SIG-M5 (cell line): ENCODE measurements around the gene SERPINH1.

ENCODE experiments used
- DNase-seq: peaks from one replicate; lab custom pipeline; 2025; lab: John Stamatoyannopoulos, UW

Gene SERPINH1

DNA sequence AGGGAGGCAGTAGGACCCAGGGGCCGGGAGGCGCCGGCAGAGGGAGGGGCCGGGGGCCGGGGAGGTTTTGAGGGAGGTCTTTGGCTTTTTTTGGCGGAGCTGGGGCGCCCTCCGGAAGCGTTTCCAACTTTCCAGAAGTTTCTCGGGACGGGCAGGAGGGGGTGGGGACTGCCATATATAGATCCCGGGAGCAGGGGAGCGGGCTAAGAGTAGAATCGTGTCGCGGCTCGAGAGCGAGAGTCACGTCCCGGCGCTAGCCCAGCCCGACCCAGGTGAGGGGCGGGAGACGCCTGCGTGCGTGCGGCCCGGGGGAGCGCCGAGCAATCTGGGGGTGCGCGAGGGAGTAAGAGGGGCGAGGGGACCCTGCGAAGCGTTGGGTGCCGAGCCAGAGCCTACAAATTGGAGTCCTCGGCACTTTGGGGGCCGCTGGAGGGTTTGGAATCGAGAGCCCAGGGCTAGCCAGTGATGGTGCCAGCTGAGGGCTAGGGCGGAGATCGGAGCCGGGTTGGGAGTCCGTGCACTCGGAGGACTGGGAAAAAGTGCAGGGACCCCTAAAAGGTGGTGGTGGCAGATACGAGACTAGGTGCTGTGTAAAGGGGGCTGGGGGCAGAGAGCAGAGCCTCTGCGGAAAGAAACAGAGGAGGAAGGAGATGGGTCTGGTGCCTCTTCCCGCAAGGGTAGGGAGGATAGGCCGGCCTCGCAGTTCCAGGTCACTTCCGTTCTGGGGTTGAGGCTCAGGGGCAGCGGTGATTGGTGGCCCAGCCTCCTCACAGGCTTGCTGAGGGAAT lies at the start of gene SERPINH1:
TSS of gene SERPINH1 (plus strand) at position 206 of the 788 bp plus-strand sequence. CDS start 4,097 bp downstream, outside the sequence.
- peak; percentile 26 for DNase-seq

DNA sequence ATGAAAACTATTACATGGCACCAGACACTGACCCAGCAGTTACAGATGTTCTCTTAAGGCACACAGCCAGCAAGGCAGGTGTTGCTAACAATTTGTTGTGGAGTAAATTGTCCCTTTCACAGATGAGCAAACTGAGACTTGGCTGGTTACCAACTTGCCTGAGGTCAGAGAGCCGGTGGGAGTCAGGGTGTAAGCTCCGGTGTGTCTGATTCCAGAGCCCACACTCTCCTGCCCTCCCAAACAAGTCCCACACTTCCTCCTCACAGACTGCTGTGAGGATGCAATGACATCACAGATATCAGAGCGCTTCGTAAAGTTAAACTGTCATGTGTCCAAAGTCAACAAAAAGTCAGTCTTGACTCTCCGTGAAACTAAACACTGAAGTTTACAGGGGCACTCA lies 48.8 kb upstream of the SERPINH1 start:
- no peak for DNase-seq

DNA sequence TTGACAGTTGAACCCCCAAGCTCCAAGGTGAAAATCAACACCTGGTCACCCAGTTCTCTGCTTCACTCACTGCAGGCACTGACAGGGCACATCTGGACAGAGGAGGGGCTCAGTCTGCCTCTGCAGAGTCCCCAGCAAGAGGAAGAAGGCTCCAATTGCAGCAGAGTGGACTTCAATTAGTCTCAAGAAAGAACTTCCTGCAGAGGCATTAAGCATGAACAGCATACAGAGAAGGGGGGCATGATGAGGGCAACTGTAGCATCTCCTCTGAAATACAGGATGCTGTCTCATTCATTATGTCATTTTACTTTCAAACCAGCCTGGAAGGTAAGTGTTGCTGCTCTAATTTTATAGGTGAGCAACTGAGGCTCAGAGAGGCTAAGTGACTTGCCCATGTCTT lies 47.5 kb upstream of the SERPINH1 start:
- no peak for DNase-seq

DNA sequence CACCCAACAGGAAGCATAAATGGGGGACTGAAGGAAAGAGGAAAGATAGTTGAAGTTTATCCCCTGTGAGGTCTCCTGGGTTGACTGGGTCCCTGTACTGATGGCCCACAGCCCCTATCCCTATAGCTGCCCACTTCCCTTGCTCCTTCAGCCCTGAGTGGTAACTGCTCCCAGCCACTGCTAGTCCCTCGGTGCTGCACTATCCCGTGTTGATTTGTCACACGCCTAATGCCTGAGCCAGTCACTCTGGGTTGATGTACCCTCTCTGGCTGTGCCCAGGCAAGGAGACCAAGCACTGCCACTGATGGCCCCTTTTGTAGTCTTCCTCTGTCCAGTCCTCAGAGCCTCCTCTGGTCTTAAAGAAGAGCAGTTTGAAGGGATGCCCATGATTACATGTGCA lies 45.9 kb upstream of the SERPINH1 start:
- no peak for DNase-seq

DNA sequence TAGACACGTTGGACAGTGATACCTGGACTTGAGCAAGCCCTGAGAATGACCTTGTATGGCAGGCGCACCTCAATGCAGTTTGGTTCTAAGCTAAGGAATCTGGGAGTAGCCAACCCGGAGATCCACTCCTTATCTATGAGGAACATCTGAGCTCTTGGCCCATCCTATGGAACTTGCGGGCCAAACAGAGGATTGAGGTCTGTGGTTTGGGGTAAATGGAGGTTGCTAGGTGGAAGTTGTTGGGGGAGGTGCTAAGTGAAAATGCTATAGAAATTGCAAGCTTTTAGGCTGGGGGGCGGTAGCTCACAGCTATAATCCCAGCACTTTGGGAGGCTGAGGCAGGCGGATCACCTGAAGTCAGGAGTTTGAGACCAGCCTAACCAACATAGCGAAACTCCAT lies 45.2 kb upstream of the SERPINH1 start:
- no peak for DNase-seq

DNA sequence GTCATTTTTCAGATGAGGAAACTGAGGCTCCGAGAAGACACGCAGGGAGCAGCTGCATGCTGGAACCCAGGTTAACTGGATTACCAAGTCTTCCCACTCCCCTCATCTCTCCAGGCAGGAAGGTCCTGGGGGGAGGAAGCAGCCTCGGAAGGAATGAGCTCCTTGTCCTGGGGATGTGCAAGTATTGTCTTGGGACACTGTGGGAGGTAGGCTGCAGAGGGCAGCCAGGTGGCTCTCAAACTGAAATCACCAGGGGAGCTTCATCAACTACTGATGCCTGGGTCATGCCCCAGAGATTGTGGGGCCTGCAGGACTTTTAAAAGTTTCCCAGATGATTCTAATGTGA lies 43.9 kb upstream of the SERPINH1 start:
- DNase-seq, result no peak

DNA sequence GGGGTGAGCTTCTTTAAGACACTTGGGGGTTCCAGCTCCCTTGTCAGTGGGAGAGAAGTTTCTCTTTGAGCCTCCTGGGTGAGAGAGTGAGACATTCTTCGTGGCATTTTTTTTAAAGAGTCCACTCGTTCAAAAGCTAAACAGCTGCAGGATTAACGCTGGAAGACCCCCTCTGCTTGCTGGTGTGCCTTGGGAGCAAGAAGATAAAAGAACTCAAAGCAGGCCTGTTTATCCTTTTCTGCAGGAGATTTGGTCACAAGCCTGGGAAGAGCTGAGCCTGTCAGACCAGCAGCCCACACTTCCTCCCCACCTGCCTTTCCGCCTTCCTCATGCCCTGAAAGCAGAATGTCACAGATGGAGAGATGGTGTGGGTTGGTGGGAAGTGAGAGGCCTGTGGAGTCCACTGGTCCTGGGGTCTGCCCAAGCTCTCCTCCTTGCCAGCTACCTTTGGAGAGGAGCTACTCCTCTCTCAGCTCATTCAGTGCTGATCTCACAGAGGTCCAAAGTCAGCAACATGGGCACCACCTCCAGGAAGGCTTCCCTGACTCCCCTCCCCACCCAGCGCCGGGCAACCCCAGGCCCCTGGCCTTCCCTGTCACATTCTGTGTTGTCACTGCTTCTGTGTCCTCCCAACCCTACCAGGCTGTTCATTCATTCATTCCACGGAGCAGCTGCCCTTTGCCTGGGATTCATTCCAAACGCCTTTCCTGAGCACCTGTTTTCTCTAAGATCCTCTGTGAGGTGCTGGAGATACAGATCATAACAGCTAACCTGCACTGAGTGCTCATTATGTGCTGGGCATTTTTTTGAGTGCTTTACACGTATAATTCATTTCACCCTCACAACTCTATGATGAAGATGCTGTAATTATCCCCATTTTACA lies 43.0 kb upstream of the SERPINH1 start:
- no peak for DNase-seq

DNA sequence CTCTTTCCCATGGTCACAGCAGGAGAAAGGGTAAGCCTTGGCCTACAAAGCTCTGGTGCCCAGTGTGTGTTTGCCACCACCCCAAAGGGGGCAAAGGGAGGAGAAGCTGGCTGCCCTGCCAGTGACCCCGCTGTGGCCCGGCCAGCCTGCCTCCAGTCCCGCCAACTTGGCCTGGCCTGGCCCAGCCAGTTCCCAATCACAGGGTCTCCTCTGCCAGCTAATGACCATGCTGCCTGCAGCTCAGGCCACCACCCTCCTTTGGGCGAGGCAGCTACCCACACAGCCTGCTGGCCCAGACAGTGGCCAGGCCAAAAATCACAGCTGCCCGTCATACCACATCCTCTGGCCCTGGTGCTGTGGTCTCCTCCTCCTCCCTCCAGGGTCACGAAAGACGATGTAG lies 41.4 kb upstream of the SERPINH1 start:
- DNase-seq, result no peak

DNA sequence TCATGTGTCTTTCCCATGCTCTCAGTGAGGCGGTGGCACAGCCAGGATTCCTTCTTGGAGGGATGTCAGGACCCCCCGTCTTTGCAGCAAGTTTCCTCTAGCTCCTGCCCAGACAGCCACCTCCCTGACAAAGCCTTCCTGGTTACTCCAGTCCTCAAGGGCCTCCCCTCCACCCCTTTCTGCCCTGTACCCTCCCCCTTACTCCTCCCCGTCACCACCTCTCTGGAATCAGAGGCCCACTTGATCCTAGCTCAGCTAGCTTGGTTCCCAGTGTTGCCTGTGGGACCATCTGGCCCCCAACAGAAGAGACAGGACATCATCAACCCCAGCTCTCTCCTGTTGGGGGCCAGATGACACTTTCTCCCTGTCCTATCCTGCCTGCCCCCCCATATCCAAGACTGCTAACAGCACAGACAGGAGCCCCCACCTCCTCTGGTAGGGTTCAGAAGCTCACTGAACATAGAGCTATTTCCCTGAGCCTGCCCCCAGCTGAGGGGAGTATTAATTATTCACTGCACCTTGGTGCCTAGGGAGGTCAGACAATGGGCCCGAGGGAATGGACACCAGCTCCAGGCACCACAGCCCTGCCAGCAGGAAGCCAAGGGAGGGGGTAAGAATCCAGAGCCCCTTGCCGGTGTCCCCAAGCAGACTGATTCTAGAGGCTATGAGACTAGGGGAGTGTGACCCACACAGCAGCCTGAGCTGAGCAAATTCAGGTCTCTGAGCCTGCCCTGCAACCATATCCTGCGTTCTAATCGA lies 39.6 kb upstream of the SERPINH1 start:
- DNase-seq, result no peak

DNA sequence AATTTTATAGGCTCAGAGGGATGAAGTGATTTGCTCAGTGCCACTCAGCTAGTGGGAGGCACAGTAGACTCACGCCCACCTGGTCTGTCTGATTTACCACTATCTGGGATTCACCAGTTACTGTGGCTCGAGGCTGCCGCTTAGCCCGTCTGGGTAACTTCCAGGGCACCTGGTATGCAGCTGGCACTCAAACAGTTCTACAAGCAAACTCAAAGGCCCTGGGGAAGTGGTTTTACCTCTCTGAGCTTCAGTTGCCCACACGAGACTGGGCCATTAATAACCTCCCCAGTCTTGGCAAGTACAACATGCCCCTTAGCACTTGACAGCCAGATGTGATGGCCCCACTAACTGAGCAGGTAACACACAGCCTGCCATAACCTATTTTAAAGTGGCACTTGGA lies 38.9 kb upstream of the SERPINH1 start:
- no peak for DNase-seq

DNA sequence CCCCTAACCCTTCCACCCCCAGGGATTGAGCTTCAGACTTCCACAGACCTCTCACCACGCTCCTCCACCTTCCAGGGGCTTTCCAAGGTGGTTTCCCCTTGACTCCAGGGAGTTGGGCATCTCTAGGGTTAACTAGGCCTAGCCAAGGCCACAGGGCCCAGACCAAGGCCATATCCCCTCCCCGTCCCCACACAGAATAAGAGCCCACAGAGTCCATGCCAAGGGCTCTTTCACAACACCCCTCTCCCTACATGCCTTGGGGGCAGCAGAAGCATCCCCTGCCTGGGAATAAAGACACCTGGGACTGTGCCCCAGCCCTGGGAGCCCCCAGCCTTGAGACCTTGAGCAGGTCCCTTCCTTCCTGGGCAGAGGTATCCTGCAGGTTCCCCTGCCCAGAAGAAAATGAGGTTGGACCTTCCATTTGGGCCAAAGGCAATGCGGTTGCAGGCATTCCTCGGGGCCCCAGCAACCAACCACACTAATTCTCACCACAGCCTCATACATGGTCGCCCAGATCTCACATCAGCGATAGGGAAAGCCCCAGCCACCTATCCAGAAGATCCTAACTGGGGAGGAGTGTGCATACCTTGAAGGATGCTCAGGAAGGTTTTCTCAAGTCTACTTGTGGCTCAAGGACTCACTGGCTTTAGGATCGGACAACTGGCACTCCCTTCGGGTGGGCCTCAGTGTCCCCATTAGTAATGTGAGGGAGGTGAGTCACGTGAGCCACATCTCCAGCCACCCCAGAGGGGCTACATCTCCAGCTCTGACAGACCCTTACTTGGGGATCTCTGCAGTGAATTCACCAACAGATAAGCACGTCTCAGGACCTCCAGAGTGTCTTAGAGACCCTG lies 38.0 kb upstream of the SERPINH1 start:
- DNase-seq, result no peak

DNA sequence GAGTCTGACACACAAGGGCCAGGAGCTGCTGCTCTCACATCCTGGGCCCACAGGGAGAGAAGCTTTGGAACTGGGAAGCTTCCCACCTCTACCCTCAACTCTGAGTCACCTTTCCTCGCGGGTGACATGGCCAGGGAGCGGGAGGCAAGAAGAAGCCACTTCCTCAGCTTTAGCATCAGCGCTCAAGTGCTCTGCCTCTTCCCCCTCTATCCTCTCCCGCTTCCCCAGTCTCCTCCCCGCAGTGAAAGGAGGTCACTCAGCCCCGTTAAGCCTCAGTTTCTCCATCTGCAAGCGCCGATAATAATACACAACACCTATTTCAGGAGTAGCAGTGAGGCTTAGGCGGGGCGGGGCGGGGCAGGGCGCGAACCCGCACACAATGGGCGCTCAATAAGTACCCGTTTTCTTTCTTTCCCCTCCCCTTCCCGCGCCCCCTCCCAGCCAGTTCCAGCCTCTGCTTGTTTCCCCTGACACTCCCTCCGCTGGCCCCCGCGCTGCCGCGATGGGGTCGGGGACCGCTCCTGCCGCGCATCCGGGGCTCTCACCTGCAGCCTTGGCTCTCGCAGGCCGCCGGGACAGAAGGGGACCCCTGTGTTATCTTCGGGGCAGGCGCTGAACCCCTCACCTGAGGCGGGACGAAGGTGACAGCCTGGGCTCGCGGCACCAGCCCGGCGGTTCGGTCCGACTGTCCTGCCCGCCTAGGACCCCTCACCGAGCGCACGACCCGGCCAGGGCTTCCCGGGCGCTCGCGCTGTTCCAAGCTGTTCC lies 37.2 kb upstream of the SERPINH1 start:
- DNase-seq, result no peak

DNA sequence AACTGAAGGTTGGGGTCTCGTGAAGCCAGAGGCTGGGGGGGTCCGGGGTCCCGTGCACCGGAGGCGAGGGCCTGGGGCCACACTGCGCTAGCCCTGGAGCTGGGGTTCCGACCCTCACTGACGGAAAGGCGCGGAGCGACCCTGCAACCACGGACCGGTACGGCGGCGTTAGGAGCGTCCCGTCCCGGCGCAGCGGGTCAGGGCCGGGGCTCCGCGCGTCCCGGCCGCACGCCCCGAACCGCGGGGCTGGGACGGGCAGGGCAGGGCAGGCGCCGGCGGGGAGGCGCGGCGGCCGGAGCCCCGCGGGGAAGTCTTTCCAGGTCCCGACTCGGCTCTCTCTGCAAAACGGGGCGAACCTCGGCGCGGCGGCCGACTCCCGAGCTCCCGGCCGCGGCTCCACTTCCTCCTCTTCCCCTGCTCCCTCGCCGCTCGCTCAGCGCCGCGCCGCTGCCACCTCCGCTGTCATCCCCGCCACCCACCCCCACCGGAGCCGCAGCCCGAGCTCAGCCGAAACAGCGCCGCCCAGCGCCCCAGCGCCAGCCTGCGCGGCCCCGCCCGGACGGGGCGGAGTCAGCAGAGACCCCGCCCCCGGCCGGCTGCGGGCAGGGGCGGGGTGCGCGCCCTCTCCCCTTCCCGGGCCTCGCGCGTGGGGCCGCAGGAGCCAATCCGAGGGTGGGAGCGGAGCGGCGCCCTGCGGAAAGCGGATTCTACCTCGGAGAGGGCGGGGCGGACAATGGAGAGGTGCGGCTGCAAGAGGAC lies 36.4 kb upstream of the SERPINH1 start, which contains the start of gene GDPD5:
TSS of gene GDPD5 (minus strand) at position 509 of the 759 bp plus-strand sequence. CDS start 48,206 bp downstream, outside the sequence.
- peak; percentile 37 for DNase-seq

DNA sequence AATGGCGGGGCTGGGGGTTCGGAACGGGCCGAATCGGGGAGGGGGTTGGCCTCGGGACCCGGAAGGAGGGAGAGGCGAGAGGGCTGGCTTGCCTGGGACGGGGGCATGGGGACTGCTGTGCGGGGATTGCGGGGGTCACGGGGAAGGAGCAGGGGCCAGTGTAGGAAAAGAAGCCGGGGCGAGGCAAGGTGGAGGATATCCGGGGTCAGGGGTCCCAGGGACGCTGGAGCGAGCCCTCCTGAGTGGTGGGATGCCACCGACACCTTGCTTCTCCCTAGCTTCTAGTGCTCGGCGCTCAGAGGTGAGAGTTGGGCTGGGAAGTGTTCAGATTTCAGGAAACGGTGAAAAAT lies 35.9 kb upstream of the SERPINH1 start:
- DNase-seq, result no peak

DNA sequence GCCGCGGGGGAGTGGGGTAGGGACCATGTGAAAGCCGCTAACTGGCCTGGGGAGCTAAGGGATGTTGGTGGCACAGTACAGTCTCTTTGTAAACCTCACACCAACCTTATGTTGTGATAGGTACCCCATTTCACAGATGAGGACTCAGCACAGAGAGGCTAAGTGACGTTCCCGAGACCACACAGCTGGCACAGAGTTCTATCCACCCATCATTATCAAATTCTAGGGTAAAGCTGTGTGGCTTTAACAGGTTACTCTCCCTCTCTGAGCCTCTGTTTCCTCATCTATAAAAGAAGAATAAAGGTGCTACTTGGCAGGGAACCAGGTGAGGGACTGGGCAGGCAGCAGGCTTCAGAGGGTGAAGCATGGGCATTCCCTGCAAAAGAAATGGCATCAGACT lies 34.9 kb upstream of the SERPINH1 start:
- DNase-seq, result no peak

DNA sequence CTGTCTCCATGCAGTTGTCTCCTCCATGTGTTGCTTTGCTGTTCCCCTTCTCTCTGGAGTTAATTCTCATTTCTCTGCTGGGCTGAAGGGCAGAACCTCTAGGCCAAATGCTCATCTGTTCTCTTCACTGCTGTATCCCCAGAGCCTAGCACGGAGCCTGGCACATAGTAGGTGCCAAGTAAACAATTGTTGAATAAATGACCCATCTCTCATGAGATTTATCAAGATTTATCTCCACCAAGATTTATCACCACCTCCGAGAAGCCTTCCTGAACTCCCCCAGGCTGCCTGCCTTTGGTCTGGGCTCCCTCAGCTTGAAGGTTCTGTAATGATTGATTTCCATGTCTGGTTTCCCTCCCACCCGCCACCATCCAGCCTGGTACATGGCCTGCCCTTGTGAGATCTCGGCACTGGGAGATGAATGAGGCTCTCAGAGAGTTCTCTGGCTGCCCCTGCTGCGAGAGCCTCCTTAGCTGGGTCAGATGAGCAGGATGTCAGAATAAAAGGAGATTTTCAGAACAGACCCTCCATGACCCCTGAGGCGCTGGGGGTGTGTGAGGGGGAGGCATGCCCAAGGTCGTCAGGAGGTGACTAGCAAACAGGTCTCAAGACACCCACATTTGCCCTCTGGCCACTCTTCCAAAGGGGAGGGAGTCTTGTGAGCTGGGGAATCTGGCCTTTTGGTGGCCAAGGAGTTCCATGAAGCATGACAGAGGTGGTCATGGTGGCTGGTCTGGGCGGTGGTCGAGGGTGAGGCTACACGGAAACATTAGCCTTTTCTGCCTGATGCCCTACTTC lies 33.9 kb upstream of the SERPINH1 start:
- no peak for DNase-seq

DNA sequence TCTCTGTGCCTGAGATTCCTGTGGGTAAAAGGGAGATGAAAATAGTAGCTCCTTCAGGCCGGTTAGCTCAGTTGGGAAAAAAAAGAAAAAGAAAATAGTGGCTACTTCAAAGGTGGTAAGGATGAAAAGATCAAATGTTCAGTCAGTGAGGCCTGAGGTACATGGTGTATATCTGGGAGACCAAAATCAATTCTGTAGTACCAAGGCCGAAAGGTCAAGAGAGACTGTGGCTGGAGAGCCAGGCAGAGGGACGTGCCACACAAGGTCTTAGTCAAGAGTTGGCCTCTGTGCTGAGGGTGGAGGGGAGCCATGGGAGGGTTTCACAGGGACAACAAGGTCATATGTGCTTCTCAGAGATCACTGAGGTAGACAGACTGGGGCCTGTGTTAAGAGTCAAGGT lies 31.5 kb upstream of the SERPINH1 start:
- no peak for DNase-seq

DNA sequence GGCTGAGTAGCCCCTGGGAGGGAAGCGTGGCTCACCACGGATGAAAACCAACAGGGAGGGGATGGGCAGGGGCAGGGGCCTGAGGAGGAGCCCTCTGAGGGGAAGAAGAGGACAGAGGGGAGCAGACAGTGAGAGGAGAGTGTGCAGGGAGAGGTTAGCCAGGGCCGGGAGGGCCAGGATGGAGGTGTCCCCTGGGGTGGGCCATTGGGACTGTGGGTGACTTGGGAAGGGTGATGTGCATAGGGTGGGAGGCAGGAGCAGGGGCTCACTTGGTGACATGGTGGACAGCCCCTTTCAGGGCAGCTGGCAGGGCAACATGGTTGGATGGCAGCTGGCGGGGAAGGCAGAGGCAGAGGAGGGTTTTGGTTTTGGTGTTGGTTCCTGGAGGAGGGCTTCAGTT lies 30.7 kb upstream of the SERPINH1 start:
- no peak for DNase-seq
